PFSK-1 (cell line): ENCODE measurements around the gene SYCE3.

ENCODE experiments used
- FOXP2 ChIP-seq: optimal IDR thresholded peaks from 2 replicates; pipeline ENCODE3; 2011; ENCODE audit warnings: borderline replicate concordance, control low read depth, inconsistent platforms; ENCODE audit not compliant: insufficient read depth; ENCODE audit errors: extremely low read length, extremely low read depth
- POLR2AphosphoS5 ChIP-seq: IDR thresholded peaks from 2 replicates; pipeline ENCODE4 v1.6.1; 2012; ENCODE audit warnings: low read depth, mild to moderate bottlenecking, control low read depth, low read length, moderate library complexity
- SIN3A ChIP-seq: IDR thresholded peaks from 2 replicates; pipeline ENCODE4 v1.6.1; 2012; ENCODE audit warnings: mild to moderate bottlenecking, low read length, moderate library complexity, borderline replicate concordance; ENCODE audit not compliant: insufficient read depth
- TAF1 ChIP-seq: IDR thresholded peaks from 2 replicates; pipeline ENCODE4 v1.6.1; 2012; ENCODE audit warnings: low read length, control low read depth, borderline replicate concordance; ENCODE audit not compliant: insufficient read depth
- TF ChIP-seq, protein P1 (sequence below), 2 experiments: IDR thresholded peaks; 2 replicates each; pipeline versions ENCODE4 v1.6.1 to v1.8.0; 2011 to 2012; ENCODE audit warnings: low read depth in 2 of 2, low read length in 2 of 2, control low read depth in 1 of 2, inconsistent platforms in 1 of 2, mild to moderate bottlenecking in 1 of 2, moderate library complexity in 1 of 2; ENCODE audit not compliant: insufficient read depth in 1 of 2

SYCE3 gene

DNA sequence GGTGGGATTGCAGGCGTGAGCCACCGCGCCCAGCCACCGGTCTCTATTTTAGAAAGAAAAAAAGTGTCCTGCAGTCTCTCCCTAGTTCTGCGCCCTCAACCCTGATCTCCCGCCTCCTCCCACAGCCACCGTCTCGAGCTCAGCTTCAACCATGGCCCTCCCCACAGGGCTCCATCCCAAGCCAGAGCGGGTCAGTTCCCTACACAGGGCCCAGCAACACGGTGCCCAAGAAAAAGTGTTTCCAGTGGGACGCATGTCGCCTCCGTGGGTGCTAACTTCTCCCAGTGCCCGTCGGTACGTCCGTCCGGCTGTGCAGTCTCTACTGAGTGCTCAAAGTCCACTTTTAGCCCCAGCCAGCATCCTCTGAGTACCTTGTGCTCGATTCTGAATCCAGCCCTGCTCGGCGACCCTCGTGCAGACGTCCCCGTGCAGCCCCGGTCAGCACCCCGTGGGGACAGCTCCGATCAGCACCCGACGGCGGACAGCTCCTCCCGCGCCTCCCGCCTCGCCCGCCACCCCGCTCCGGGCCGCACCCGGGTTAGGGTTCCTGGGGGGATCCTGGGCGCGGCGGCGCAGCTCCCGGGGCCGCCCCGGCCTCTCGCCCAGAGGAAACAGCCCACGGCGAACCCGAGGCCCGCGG lies 37.2 kb upstream of the SYCE3 start:
- TF ChIP-seq TAF1: no peak
- TF ChIP-seq FOXP2: peak; percentile 43
- TF ChIP-seq, protein P1, sequence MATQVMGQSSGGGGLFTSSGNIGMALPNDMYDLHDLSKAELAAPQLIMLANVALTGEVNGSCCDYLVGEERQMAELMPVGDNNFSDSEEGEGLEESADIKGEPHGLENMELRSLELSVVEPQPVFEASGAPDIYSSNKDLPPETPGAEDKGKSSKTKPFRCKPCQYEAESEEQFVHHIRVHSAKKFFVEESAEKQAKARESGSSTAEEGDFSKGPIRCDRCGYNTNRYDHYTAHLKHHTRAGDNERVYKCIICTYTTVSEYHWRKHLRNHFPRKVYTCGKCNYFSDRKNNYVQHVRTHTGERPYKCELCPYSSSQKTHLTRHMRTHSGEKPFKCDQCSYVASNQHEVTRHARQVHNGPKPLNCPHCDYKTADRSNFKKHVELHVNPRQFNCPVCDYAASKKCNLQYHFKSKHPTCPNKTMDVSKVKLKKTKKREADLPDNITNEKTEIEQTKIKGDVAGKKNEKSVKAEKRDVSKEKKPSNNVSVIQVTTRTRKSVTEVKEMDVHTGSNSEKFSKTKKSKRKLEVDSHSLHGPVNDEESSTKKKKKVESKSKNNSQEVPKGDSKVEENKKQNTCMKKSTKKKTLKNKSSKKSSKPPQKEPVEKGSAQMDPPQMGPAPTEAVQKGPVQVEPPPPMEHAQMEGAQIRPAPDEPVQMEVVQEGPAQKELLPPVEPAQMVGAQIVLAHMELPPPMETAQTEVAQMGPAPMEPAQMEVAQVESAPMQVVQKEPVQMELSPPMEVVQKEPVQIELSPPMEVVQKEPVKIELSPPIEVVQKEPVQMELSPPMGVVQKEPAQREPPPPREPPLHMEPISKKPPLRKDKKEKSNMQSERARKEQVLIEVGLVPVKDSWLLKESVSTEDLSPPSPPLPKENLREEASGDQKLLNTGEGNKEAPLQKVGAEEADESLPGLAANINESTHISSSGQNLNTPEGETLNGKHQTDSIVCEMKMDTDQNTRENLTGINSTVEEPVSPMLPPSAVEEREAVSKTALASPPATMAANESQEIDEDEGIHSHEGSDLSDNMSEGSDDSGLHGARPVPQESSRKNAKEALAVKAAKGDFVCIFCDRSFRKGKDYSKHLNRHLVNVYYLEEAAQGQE (IDR thresholded peaks at IDR 0.05; ENCODE audit: insufficient read depth in 1 of 2, low read depth in 2 of 2, low read length in 2 of 2): peak; percentile 96 to 99
- peak; percentile 95; the same call in 1 of the 2 replicates for TF ChIP-seq SIN3A
- no peak for TF ChIP-seq POLR2AphosphoS5

DNA sequence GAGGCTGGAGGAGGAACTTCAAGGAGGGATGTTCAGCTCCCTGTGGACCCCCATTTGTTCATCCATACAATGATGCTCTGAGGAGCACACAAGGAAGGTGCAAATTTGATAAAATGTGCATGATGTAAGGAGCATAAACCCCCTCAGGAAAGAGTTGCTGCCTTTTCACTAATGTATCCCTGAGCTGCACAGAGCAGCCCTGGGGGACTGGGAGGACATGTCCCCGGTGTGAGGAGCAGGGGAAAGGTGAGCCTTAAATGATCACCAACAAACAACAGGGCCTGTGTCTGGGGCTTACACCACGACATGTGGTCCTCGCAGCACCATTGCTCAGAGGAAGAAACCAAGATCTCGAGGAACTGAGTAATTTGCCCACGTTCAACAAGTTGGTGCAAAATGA lies 34.4 kb upstream of the SYCE3 start:
- TF ChIP-seq, protein P1 (IDR thresholded peaks at IDR 0.05; ENCODE audit: insufficient read depth in 1 of 2, low read depth in 2 of 2, low read length in 2 of 2): no peak
- TF ChIP-seq TAF1: no peak
- TF ChIP-seq SIN3A: no peak
- TF ChIP-seq FOXP2: no peak
- no peak for TF ChIP-seq POLR2AphosphoS5

DNA sequence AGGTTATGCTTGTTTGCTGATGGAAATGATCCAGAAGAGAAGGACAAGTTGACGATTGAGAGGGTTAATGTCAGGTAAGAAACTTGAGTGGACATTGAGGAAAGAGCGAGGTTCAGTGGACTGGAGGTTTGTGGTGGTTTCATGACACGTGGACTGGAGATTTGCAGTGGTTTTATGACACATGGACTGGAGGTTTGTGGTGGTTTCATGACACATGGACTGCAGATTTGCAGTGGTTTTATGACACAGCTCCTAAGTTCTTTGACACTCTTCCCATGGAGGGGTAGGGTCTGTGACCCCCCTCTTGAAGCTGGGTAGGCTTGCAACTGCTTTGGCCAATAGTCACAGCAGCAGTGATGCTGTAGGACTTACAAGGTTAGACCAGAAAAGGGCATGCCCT lies 32.5 kb upstream of the SYCE3 start:
- TF ChIP-seq, protein P1 (IDR thresholded peaks at IDR 0.05; ENCODE audit: insufficient read depth in 1 of 2, low read depth in 2 of 2, low read length in 2 of 2): no peak
- TF ChIP-seq SIN3A (no peak), POLR2AphosphoS5 (no peak), FOXP2 (no peak), TAF1 (no peak)

DNA sequence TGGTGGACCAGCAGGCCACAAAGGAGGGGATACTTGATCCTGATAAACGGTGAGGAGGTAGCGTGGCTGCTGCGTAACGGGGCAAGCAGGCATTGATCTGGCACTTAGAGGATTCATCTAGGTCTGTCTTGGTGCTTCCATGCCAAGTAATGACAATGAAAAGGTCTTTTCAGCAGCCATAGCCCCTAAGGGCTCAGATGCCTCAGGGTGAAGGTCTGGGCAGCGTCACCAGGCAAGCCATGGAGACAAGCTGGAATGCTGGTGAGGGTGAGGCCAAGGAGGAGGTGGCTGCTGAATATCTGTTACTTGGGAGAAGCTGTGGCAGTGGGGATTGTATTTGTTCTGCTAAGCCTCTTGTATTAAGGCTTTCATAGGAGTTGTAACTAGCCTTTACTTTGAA lies 24.7 kb upstream of the SYCE3 start:
- TF ChIP-seq FOXP2 (no peak), POLR2AphosphoS5 (no peak), SIN3A (no peak), TAF1 (no peak)
- TF ChIP-seq, protein P1 (IDR thresholded peaks at IDR 0.05; ENCODE audit: insufficient read depth in 1 of 2, low read depth in 2 of 2, low read length in 2 of 2): no peak
